MCF 10A (cell line): ENCODE data around the gene CEACAM6. TPM values are rescaled to one million over a fixed set of nuclear protein-coding genes. Genes with fewer than 3 reads are reported as not detected.

Experiments used
- BruUV-seq: library from RNA; stranded (reverse); fragments of 400-500 nt; replicated peaks from 2 replicates; lab custom pipeline; 2021; lab: Mats Ljungman, UMichigan
- CTCF ChIA-PET: fragments of 300-600 bp; sonication (Branson Sonifier 250); formaldehyde crosslinking; extraction: SDS; loops from one replicate; lab custom pipeline; 2021; ENCODE audit warnings: antibody characterized with exemption, inconsistent platforms; lab: Yijun Ruan, JAX
- POLR2A ChIA-PET: fragments of 300-600, 350-650 bp; sonication (Branson Sonifier 250); formaldehyde crosslinking; extraction: SDS; loops from one replicate; lab custom pipeline; 2020; ENCODE audit warnings: antibody characterized with exemption, inconsistent platforms; lab: Yijun Ruan, JAX
- DNase-seq: peaks from one replicate; pipeline ENCODE4 v3.0.0-alpha.2; 2018; ENCODE audit not compliant: unreplicated experiment
- H3K27ac Mint-ChIP-seq: one replicate; pipeline ENCODE4 v1.8.0; 2022; ENCODE audit warnings: mild to moderate bottlenecking, low read depth, mixed read lengths; ENCODE audit not compliant: unreplicated experiment
- H3K27me3 Mint-ChIP-seq: one replicate; pipeline ENCODE4 v1.8.0; 2022; ENCODE audit warnings: mixed read lengths; ENCODE audit not compliant: insufficient read depth, unreplicated experiment
- H3K36me3 Mint-ChIP-seq: one replicate; pipeline ENCODE4 v1.8.0; 2022; ENCODE audit warnings: mild to moderate bottlenecking, moderate library complexity, mixed read lengths; ENCODE audit not compliant: insufficient read depth, unreplicated experiment
- H3K4me1 Mint-ChIP-seq: one replicate; pipeline ENCODE4 v1.8.0; 2022; ENCODE audit warnings: mixed read lengths; ENCODE audit not compliant: insufficient read depth, unreplicated experiment
- H3K4me3 Mint-ChIP-seq: one replicate; pipeline ENCODE4 v1.8.0; 2022; ENCODE audit warnings: mild to moderate bottlenecking, moderate library complexity, mixed read lengths; ENCODE audit not compliant: unreplicated experiment
- H3K9me3 Mint-ChIP-seq: one replicate; pipeline ENCODE4 v1.8.0; 2022; ENCODE audit warnings: mixed read lengths; ENCODE audit not compliant: unreplicated experiment
- intact Hi-C: fragments of 100-400 bp; cut with micrococcal nuclease; formaldehyde crosslinking; loops from 2 replicates; pipeline ENCODE4 v1.14.1; 2022
- total RNA-seq: library from RNA; stranded (reverse); gene quantifications from 2 replicates; pipeline ENCODE4 v1.2.3, GENCODE V29; 2022
- TF ChIP-seq, protein P1 (sequence below): fragments of 200-600 bp; IDR thresholded peaks from one replicate; pipeline ENCODE4 v1.8.0; 2022; ENCODE audit warnings: antibody characterized with exemption, mild to moderate bottlenecking; ENCODE audit not compliant: unreplicated experiment

The CEACAM6 gene
- total RNA-seq, 1 experiment from 2014 or later = not detected

DNA sequence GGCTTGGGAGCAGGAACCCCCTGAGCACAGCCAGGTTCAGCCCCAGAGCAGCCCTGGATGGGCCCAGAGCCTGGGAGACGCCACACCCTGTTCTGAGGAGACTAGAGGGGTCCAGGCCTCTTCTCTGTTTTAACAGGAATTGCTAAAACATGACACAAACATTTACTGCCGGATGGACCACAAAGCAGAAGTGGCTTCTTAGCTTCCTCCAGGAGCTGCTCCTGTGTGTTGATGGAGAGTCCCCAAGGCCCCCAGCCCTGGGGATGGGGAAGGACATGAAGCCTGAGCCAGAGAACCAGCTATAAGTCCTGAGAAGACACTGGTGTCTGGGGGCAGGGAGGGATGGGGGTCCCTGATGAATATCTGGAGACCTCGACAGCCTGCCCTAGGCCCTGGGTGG is 55.7 kb downstream of the CEACAM6 start:
- Mint-ChIP-seq H3K27ac (no peak overlapping the region), H3K4me1 (no peaks in the 10 kb centered on the region), H3K9me3 (no peaks in the 10 kb centered on the region), H3K36me3 (no peaks in the 10 kb centered on the region), H3K27me3 (peaks cover 49% of the 10 kb centered on the region), H3K4me3 (no peak overlapping the region)
- BruUV-seq = no TSS peak
- CTCF ChIA-PET = interaction anchor here (0.5 to 1.8 kb wide), 5 partner anchors 16 to 155 kb away, joined by 3 to 10 read pairs (median 4); no protein-coding TSS in a partner anchor
- intact Hi-C loops = no loop called here
- no peak for DNase-seq
- POLR2A ChIA-PET = no interaction called here
- TF ChIP-seq, protein P1, sequence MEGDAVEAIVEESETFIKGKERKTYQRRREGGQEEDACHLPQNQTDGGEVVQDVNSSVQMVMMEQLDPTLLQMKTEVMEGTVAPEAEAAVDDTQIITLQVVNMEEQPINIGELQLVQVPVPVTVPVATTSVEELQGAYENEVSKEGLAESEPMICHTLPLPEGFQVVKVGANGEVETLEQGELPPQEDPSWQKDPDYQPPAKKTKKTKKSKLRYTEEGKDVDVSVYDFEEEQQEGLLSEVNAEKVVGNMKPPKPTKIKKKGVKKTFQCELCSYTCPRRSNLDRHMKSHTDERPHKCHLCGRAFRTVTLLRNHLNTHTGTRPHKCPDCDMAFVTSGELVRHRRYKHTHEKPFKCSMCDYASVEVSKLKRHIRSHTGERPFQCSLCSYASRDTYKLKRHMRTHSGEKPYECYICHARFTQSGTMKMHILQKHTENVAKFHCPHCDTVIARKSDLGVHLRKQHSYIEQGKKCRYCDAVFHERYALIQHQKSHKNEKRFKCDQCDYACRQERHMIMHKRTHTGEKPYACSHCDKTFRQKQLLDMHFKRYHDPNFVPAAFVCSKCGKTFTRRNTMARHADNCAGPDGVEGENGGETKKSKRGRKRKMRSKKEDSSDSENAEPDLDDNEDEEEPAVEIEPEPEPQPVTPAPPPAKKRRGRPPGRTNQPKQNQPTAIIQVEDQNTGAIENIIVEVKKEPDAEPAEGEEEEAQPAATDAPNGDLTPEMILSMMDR = no peak

DNA sequence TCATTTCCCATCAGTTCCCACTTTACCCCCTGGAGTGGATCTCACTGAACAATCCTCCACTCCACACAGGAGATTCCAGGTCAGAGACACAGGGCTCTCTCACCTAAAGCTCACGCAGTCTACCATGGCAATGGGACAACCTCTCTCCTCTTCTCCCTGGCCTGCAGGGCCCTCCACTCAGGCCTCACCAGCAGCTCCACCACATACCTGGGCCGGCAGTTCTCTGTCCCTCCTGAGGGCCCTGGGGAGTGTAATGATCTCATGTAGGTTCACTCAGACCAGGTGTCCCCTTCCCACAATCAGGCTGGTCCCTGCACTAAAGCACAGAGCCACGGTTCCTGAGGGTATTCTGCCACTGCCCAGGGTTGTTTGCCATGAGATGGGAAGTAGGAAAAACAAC is 56.7 kb downstream of the CEACAM6 start:
- Mint-ChIP-seq H3K4me1 (no peaks in the 10 kb centered on the region), H3K27me3 (peaks cover 39% of the 10 kb centered on the region), H3K27ac (no peak overlapping the region), H3K36me3 (no peaks in the 10 kb centered on the region), H3K4me3 (no peak overlapping the region), H3K9me3 (no peaks in the 10 kb centered on the region)
- no peak for DNase-seq
- intact Hi-C loops = no loop called here
- no TSS peak for BruUV-seq
- TF ChIP-seq, protein P1 = no peak
- POLR2A ChIA-PET = no interaction called here
- CTCF ChIA-PET = interaction anchor here (0.7 to 0.9 kb wide), 2 partner anchors 19 to 24 kb away, joined by 4 read pairs; no protein-coding TSS in a partner anchor

DNA sequence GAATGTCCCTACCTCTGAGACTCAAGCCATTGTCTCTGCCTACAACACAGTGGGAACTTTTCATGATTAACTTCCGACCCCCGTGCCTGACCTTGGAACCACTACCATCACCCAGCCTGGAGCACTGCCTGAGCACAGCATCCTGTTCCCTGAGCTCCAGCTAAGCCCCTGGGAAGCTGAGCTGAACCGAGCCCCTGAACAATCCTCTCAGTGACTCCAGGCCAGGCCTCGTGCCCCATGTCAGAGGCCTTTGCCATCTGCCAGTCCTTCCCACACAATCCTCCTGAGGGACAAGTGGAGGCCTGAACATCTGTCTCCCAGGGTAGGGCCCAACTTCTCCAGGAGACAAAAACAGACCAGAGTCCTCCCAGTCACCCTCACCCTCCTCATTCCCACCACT is 58.6 kb downstream of the CEACAM6 start:
- H3K9me3 Mint-ChIP-seq = no peaks in the 10 kb centered on the region
- no peak overlapping the region for H3K27ac Mint-ChIP-seq
- H3K27me3 Mint-ChIP-seq = peaks cover 32% of the 10 kb centered on the region
- no peak for DNase-seq
- intact Hi-C loops = no loop called here
- no peaks in the 10 kb centered on the region for H3K36me3 Mint-ChIP-seq
- no peak overlapping the region for H3K4me3 Mint-ChIP-seq
- ChIA-PET POLR2A (no interaction called here), CTCF (no interaction called here)
- TF ChIP-seq, protein P1 = no peak
- no peaks in the 10 kb centered on the region for H3K4me1 Mint-ChIP-seq
- no TSS peak for BruUV-seq

DNA sequence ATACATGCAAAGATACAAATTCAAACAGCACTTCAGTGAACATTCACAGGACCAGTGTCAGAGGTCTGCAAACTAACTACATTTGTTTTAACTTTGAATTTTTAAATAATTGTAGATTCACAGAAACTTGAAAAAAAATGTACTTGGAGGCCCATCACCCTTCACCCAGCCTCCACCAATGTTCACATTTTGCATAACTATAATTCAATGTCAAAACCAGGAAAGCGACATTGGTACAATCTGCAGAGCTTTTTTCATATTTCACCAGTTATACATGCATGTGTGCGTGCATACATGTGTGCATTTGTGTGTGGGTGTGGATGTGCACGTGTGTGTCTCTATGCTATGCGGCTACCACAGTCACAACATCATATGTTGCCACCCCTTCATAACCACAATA is 60.0 kb downstream of the CEACAM6 start:
- intact Hi-C loops = no loop called here
- Mint-ChIP-seq H3K9me3 (no peaks in the 10 kb centered on the region), H3K27me3 (peaks cover 36% of the 10 kb centered on the region), H3K4me3 (no peak overlapping the region), H3K36me3 (no peaks in the 10 kb centered on the region), H3K27ac (no peak overlapping the region), H3K4me1 (no peaks in the 10 kb centered on the region)
- ChIA-PET POLR2A (no interaction called here), CTCF (interaction anchor here (0.6 kb wide), 1 partner anchor 62 kb away, joined by 3 read pairs; no protein-coding TSS in a partner anchor)
- no peak for DNase-seq
- BruUV-seq = no TSS peak
- TF ChIP-seq, protein P1 = no peak
